Activated T-helper 9 cell treated with anti-CD3 and anti-CD28 coated beads, Interleukin-2, amount 50 U/mL, for 16 hours (primary cell): ENCODE data around the gene TAGLN.
"Not testable (repeated sequence)": the region's sequence is repeated elsewhere in the genome, so short reads cannot be mapped to it uniquely, and the experiment has no call there.

Experiments used
- DNase-seq: peaks from one replicate; pipeline ENCODE4 v3.0.0-alpha.2; 2020; ENCODE audit warnings: low read depth

Gene TAGLN

DNA sequence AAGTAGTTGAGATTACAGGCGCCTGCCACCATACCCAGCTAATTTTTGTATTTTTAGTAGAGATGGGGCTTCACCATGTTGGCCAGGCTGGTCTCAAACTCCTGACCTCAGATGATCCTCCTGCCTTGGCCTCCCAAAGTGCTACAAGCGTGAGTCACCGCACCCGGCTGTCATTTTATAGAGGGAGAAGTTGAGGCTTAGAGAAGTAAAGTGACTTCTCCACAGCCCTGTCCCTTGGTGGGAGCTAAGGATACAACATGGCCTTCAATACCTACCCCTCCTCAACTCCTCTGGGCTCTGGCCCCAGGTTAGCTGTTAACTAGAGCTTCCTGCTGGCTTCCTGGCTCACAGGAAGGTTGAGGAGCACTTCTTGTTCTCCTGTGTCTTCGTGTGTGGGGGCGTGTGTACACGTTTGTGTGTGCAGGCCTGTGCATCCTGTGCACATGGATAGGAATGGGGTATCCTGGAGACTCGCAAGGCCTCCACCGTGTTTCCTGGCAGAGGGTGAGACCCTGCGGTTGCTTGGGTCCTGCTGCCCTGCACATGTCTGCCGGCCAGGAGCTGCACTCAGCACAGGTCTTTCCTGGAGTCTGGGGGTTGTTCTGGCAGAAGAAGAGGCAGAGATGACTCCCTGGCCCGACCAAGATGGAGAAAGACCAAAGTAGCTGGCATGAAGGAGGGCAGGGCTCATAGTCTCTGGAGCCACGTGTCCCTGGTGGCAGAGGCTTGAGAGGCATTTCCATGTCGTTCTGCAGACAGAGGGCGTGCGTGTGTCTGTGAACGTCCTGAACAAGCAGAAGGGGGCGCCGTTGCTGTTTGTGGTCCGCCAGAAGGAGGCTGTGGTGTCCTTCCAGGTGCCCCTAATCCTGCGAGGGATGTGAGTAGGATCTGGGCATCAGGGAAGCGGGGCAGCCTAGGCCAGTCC is 18.2 kb upstream of the TAGLN start:
- DNase-seq: peak; percentile 25

DNA sequence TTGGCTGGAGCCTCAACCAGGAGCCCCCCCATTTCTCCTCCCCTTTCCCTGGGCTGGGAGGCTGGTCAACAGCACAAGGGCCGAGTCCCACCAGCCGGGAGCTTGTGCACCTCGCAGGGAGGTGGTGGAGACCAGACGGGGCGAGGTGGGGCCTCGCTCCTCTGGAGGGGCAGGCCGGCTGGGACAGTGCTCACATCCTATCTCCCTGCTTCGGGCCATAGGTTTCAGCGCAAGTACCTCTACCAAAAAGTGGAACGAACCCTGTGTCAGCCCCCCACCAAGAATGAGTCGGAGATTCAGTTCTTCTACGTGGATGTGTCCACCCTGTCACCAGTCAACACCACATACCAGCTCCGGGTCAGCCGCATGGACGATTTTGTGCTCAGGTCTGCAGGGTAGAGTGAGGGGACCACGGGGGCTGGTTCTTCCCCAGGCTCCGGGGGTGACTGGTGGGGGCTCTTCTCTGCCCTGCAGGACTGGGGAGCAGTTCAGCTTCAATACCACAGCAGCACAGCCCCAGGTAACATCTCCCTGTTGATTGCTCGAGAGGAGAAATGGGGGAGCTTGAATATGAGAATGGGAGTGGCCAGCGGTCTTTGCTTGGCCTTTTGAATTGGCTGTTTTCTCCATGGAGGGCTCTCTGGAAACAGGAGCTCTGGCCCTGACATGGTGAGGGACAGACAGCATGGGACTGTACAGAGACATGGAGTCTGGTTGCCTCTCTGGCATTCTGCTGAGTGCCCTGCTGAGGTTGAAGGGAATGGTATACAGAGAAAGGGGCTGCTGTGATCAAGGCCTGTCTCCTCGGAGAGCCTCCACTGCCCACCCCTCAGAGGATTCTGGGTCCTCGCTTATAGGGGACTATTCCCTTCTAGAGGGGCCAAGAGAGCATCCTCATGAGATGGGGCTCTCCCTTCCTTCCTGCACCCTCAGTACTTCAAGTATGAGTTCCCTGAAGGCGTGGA is 17.3 kb upstream of the TAGLN start:
- no peak for DNase-seq

DNA sequence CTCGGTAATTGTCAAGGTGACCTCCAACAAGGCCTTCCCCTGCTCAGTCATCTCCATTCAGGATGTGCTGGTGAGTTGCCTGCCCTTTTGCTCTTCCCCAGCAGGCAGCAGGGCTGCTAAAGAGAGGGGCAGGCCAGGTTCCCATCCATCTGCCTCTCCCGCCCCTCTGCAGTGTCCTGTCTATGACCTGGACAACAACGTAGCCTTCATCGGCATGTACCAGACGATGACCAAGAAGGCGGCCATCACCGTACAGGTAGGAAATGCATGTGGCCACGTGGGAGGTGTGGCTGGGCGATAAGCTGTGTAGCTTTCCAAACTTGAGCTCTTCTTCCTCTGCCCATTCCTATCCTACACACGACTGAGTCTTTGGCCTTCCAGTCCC is 16.6 kb upstream of the TAGLN start:
- no peak for DNase-seq

GRCh38 chr11:117183178-117183577 is 16.0 kb upstream of the TAGLN start:
- DNase-seq: not testable (repeated sequence)

DNA sequence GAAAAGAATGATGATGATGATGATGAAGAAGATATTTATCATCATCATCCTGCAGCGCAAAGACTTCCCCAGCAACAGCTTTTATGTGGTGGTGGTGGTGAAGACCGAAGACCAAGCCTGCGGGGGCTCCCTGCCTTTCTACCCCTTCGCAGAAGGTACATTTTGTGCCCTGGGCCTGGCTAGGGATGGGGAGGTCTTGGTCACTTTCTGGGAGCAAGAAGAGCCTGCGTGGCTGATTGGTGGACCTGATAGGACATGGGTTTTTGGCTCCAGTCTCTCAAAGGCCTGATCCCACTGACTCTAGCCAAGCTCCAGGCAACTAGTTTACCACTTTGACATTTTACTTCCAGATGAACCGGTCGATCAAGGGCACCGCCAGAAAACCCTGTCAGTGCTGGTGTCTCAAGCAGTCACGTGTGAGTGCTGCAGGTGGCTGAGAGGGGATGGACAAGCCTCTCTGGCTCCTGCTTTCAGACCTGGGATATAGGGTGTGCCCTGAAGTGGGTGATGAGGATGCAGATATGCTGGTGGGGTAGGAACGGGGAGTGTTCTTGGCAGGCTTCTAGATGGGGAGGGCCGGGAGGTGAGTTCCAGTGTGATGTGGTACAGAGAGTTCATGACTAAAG is 15.3 kb upstream of the TAGLN start:
- DNase-seq: no peak

DNA sequence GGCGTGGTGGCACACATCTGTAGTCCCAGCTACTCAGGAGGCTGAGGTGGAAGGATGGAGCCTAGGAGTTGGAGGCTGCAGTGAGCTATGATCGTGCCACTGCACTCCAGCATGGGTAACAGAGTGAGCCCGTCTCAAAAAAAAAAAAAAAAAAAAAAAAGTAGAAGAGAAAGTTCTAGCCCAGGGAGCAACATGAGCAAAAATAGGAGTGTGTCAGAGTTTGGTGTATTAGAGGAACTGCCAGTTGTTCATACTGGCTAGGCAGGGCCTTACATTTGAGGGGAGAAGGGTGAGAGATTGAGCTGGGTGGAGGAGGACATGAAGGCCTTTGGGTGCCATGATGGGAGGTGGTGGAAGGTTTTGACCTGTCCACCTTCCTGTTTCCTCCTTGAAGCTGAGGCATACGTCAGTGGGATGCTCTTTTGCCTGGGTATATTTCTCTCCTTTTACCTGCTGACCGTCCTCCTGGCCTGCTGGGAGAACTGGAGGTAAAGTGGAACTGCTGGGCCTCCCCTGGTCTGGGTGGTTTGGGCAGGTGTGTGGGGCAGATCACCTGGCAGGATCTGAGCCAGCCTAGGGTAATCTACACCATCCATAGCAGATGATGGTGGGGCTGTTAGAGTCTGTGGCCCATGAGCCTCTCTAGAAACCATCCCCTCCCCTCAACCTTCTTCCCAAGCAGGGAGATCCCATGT is 13.3 kb upstream of the TAGLN start:
- no peak for DNase-seq

GRCh38 chr11:117186431-117186761 is 12.8 kb upstream of the TAGLN start:
- DNase-seq: no peak

GRCh38 chr11:117187007-117187406 is 12.2 kb upstream of the TAGLN start:
- DNase-seq: no peak

DNA sequence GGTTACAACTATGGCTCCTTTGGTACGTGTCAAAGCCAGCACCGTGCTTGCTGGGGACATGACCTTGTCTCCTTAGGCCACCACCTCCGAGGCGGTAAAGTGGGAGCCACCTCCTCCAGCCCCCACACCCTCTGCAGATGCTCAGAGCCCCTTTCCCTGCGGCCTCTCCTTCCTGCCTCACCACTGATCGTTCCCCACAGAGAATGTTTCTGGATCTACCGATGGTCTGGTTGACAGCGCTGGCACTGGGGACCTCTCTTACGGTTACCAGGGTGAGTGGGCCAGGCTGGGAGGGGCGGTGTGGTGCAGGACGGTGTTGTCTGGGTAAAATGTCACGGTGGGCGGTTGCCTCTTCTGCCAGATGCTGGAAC is 11.8 kb upstream of the TAGLN start:
- no peak for DNase-seq

- DNase-seq: no peak
Observed at GRCh38 chr11:117187799-117188481, 11.2 kb upstream of the TAGLN start.

DNA sequence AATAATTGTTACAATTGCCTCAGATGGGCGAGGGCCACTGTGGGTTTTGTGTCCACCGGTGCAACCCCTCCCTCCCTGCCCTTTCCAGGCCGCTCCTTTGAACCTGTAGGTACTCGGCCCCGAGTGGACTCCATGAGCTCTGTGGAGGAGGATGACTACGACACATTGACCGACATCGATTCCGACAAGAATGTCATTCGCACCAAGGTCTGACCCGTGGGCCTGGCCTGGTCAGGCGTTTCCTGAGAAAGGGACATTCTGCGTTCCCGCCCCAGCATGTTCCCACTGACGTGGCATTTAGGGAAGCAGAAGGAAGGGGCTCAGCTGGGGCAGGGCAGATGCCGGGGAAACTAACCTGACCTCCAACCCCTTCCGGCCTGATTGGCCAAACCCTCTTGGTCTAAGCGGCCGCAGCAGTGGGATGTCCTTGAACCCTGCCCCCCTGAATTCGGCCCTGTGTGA is 10.5 kb upstream of the TAGLN start:
- DNase-seq: no peak

DNA sequence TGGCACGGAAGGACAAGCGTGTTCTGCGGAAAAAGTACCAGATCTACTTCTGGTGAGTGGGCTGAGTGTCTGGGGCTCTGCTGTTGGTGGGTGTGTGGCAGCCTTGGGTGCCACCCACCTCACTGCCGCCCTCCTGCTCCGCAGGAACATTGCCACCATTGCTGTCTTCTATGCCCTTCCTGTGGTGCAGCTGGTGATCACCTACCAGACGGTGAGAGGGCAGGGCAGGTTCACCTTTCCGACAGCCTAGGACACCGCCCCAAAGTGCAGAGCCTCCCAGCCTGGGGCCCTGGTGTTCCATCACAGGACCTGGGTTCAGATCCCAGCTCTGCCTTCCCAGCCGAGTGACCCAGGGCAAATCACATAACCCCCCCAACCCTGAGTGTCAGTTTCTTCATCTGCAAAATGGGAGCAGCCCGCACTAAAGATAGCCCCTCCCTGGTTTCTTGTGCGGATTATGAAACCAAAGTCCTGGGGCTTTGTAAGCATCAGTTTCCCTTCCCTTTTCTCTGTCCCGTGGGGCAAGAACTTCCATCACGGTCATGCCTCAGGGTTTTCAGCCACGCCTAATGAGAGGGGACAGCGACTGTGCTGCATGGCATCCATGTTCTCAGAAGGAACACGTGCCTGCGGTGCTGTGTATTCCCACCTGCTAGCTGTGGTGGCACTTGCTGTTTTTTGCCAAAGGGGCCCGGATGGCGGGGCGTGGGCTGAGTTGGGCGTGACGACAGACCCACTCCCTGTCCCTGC is 9.8 kb upstream of the TAGLN start:
- no peak for DNase-seq

GRCh38 chr11:117189941-117190544 is 9.1 kb upstream of the TAGLN start:
- no peak for DNase-seq

GRCh38 chr11:117191680-117192400 is 7.3 kb upstream of the TAGLN start:
- DNase-seq: no peak

DNA sequence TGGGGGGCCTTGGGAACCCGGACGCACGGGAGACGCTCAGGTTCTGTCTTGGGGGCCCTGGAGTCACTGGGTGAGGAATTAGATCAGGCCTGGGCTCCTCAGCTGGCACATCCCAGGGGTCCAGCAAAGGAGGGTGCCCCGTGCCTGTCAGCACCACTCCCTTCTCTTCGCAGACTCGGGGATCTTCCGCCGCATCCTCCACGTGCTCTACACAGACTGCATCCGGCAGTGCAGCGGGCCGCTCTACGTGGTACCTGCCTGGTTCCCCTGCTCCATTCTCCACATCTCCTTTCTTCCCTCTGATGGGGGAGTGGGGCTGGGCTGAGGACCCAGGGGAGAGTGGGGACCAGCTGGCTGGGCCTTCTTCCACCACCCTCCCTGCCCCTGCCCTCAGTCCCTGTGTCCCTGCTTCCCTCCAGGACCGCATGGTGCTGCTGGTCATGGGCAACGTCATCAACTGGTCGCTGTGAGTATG is 6.7 kb upstream of the TAGLN start:
- no peak for DNase-seq

GRCh38 chr11:117193130-117194020 is 5.8 kb upstream of the TAGLN start:
- no peak for DNase-seq

DNA sequence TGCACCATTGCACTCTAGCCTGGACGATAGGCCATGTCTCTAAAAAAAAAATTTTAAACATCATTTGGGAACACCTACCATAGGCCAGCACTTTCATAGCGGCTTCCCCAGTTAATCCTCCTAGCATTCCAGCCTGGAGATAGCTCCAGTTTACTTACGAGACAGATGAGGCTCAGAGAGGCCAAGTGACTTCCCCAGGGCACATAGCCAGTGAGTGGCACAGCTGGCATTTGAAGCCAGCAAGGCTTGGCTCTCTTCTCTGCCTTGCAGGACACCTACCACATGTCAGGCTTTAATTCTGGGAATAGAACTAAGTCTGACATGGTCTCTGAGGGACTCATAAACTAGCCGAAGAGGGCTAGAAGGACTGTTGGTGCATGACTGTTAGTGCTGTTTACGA is 4.9 kb upstream of the TAGLN start:
- no peak for DNase-seq

GRCh38 chr11:117195258-117195657 is 3.9 kb upstream of the TAGLN start:
- no peak for DNase-seq
